PC-3 (cell line): ENCODE results near the gene PRKCSH.

Experiments
- CTCF ChIP-seq: fragments of 300-600 bp; sonication (generic); conservative IDR thresholded peaks from 2 replicates; pipeline ENCODE4 v1.5.1; 2017; ENCODE audit warnings: antibody characterized with exemption, low read depth, mild to moderate bottlenecking, low read length
- EZH2 ChIP-seq: fragments of 300-600 bp; sonication (generic); IDR thresholded peaks from one replicate; pipeline ENCODE4 v1.6.1; 2017; ENCODE audit warnings: antibody characterized with exemption, mild to moderate bottlenecking, low read length; ENCODE audit not compliant: unreplicated experiment
- EZH2phosphoT487 ChIP-seq: fragments of 300-600 bp; sonication (generic); IDR thresholded peaks from 2 replicates; pipeline ENCODE4 v1.6.1; 2018; ENCODE audit warnings: mild to moderate bottlenecking, antibody characterized with exemption, low read length, borderline replicate concordance

DNA sequence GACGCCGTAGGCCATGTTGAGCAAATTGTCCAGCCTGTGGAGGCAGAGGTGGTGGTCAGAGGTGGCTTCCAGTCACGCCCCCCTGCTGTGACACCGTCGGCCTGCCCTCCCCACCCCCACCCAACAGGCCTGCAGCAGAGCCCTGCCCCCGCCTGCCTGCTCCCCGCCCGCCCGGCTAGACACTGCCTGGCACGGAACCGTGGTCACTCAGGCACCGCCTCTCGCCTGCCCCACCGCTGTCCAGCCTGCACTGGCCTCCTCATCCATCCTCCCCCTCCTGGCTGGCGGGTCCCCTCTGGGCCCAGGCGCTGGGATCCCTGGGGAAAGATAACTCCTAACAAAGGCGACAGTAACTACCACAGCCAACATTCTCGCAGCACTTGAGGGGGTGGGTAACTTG, 21.7 kb downstream of the PRKCSH start:
- TF ChIP-seq EZH2phosphoT487: no peak
- no peak for TF ChIP-seq CTCF
- no peak for TF ChIP-seq EZH2
